ACHN (cell line): ENCODE data around the gene ARHGAP26.

Experiments used
- DNase-seq: peaks from one replicate; pipeline ENCODE4 v3.0.0-alpha.2; 2015
- in situ Hi-C: cut with HindIII; loops from 2 replicates; pipeline ENCODE4 v1.10.0; 2017; ENCODE audit warnings: low sequenced_read_pairs, low pct_ligation_motif_present, low pct_unique_long_range_greater_than_20kb

Gene ARHGAP26

GRCh38 chr5:143238620-143239019, 468.4 kb downstream of the ARHGAP26 start:
- in situ Hi-C loops, result no loop called here
- no peak for DNase-seq

GRCh38 chr5:143239882-143240518, 469.8 kb downstream of the ARHGAP26 start:
- in situ Hi-C loops, result no loop called here
- no peak for DNase-seq

GRCh38 chr5:143241892-143242291, 471.7 kb downstream of the ARHGAP26 start:
- no peak for DNase-seq
- in situ Hi-C loops, result no loop called here

GRCh38 chr5:143243103-143243502, 472.9 kb downstream of the ARHGAP26 start:
- in situ Hi-C loops, result no loop called here

DNA sequence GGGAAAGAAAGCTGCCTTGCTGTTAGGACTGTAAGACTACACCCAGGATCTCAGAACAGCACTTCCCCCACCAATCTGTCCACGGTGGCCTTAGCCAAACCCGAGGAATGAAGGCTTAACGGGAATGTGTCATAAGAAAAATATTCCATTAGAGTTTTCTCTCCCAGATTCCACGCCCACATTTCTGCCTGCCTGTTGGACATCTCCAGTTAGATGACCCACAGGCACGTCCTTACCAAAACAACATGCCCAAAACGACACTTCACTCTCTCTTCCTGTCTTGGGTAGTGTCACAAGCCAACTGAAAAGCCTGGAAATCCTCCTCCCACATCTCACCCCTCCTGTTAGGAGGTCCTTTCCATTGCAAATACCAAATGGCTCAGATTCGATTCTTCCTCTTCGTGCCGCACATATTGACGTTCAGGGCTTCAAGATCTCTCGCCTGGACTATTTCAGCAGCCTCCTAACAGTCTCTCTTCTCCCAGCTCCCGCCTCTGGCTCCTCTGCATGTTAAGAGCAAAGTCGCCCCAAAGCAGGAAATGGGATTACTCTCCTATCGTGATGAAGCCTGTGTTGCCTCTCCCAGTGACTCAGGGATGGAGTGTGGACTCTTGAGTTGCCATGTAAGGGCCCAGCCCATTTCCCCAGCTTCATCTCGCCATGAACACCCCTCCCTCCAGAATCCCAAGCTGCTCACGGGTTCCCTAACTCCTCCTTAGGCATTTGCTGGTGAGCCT, 474.0 kb downstream of the ARHGAP26 start:
- in situ Hi-C loops, result no loop called here
- peak; percentile 97 for DNase-seq

More at GRCh38 chr5:143243103-143243502, 472.9 kb downstream of the ARHGAP26 start:
- no peak for DNase-seq

DNA sequence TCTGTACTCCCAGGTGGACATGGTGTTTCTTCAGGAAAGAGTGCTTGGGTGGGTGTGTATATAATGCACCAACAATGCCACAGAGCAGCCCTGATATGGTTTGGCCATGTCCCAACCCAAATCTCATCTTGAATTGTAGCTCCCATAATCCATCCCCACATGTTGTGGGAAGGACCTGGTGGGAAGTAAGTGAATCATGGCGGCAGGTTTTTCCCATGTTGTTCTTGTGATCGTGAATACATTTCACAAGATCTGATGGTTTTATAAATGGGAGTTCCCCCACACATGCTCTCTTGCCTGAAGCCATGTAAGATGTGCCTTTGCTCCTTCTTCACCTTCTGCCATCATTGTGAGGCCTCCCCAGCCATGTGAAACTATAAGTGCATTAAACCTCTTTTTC, 474.8 kb downstream of the ARHGAP26 start:
- no peak for DNase-seq
- in situ Hi-C loops, result no loop called here

DNA sequence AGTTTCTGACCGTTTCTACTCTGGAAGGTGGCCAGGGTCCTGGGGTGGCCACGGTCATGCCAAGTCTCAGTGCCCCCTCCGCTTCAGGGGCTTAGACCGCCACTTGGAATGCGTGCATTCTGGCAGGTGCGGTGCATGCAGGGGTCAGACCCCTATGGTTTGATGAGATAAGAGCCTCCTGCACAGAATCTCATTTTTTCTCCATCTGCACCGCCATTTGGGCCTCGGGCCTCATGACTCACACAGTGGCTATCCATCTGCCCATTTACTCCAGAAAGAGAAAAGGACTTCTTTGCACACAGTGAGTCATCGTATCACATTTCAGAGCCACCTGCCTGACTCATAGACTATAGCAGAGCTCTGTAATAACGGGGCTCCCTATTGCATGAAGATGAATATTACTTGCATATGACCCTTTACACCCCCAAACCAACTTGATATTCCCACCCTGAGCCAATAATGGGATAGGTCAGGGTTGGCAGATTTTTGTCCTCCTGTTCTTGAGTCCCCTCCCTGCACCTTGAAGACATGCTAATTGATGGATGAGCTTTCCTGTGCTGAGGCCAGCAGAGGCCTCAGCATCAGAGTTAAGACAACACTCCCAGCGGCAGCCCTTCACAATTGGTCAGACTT, 475.9 kb downstream of the ARHGAP26 start:
- in situ Hi-C loops, result no loop called here
- peak; percentile 85 for DNase-seq

- no peak for DNase-seq
- in situ Hi-C loops, result no loop called here
These were observed 477.1 kb downstream of the ARHGAP26 start for GRCh38 chr5:143247134-143247815.

DNA sequence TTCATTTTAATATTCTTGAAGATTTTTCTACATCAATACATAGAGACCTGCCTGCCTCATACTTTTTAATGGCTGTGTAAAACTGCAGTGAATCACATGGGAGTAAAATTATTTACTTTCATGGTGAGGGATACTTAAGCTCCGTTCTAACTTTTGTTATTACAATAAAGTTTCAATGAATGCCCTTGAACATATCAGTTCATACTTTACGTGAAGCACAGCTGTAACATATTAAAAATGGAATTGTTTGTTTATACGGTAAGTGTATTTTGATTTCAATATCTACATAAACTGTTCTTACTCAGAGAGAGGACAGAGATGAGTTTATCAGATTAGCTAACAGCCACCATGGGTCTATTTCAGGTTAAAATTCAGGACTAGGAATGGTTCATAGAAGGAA, 478.2 kb downstream of the ARHGAP26 start:
- no peak for DNase-seq
- in situ Hi-C loops, result no loop called here

- in situ Hi-C loops, result no loop called here
These were observed 478.8 kb downstream of the ARHGAP26 start for GRCh38 chr5:143248822-143249579.

DNA sequence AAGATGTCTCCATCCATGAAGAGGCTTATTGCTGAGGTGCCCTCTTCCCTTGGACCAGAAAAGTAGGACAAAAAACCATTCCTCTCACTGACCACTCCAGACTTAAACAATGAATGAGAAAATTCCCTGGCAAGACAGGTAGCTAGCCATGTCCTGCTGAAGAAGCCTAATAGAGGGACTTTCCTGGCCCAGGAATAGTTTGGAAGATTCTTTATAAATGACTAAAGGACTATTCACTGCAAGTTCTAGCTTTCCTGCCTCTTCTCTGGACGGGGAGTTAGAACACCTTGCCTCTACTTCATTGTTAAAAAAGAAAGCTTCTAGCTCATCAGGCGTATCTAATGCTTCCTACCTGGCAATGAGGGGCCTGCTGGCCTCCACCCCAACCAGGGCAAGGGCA, 479.7 kb downstream of the ARHGAP26 start:
- DNase-seq, result no peak
- in situ Hi-C loops, result no loop called here

More at GRCh38 chr5:143248822-143249579, 478.8 kb downstream of the ARHGAP26 start:
- no peak for DNase-seq

DNA sequence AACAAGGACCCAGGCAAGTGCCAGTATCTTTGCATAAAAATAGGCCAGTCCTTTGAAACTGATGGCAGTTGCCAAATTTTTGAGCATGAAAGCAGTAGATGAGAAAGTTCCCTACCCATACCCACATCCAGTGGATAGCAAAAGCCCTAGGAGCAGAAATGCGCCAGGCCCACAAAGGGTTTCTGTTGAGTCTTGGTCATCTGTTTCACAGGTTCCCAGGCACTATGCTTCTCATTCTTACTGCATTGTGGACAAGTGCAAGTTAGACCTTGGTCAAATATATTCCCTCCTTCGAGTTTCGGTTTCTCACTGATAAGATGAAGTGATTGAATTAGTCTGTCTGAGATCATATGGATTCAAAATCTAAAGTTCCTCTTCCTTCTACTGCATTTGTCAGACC, 481.0 kb downstream of the ARHGAP26 start:
- DNase-seq, result no peak
- in situ Hi-C loops, result no loop called here

- in situ Hi-C loops, result no loop called here
- no peak for DNase-seq
These were observed 481.8 kb downstream of the ARHGAP26 start for GRCh38 chr5:143251946-143252345.

GRCh38 chr5:143254819-143255218, 484.6 kb downstream of the ARHGAP26 start:
- in situ Hi-C loops, result no loop called here
- DNase-seq, result no peak

DNA sequence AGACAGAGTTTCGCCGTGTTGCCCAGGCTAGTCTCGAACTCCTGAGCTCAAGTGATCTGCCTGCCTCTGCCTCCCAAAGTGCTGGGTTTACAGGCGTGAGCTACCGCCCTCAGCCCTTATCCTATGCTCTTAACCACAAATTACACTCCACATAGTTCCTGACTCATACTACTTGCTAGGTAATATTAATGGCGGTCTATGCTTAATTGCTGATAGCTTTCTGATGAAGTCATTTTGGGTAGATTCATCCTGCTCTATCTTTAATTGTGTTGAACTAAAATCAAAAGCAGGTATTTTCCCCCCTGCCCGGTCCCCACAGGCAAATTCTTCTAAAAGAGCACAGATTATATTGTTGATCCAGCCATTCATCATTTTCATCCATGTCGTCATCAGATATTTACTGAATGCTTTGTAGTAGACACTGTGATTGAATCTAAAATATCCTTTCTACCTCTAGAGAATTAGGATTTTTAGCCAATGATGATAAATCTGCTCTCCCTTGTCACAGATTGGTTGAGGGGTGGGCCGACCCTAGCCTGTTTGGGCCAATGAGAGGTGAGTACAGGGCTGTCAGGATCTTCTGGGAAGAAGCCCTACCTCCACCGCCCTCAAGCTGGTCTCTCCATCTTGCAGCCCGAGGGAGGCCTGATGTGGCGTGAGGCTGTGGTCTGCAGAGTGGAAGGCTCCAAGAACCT, 488.5 kb downstream of the ARHGAP26 start:
- DNase-seq, result no peak
- in situ Hi-C loops, result no loop called here

- in situ Hi-C loops, result no loop called here
- no peak for DNase-seq
These were observed 489.1 kb downstream of the ARHGAP26 start for GRCh38 chr5:143259254-143259605.

DNA sequence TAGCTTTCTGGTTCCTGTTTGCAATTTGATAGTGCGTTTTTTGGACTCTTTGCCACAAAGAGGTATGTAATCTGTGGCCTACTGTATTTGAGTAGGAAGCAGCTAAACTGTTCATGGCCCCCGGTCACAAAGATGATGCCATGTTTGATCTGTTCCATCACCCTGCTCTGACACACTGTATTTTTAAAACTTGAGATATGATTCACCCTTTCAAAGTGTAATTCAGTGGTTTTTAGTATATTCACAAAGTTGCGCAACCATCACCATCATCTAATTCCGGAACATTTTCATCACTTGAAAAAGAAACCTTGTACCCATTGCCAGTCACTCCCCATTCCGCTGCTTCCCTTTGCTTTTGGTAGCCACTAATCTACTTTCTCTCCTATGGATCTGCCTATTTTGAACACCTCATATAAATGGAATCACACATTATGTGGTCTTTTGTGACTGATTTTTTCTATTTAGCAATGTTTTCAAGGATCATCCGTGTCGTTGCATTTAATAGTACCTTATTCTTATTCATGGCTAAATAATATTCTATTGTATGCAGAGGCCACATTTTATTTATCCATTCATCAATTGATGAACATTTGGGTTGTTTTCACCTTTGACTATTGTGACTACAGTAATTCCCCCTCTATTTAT, 491.7 kb downstream of the ARHGAP26 start:
- no peak for DNase-seq
- in situ Hi-C loops, result no loop called here
